Stomach (tissue), 9 donors: Measurements from ENCODE around the gene LRRC49. TPM values are rescaled to one million over a fixed set of nuclear protein-coding genes. Genes with fewer than 3 reads are reported as not detected.
A peak's percentile ranks its signal among the peaks of the same experiment; 100 is the strongest.

ENCODE experiments used
- DNase-seq, 2 donors: peaks; one replicate each; pipeline versions ENCODE4 v3.0.0 to v3.0.0-alpha.2; 2013 to 2019
- H3K27ac ChIP-seq, 5 donors: fragments of 200-600 bp in 4 of 5; sonication (generic) in 4 of 5; one replicate each; pipeline ENCODE4 v1.5.1; 2013 to 2019; ENCODE audit warnings: mild to moderate bottlenecking in 1 of 5, moderate library complexity in 1 of 5
- H3K27me3 ChIP-seq, 3 donors: fragments of 200-600 bp; sonication (generic); one replicate each; pipeline ENCODE4 v1.5.1; 2017 to 2019; ENCODE audit warnings: mixed run types in 1 of 3
- H3K36me3 ChIP-seq, 4 donors: fragments of 200-600 bp; sonication (generic); 1 replicate in 3 of 4; 2 replicates in 1 of 4; pipeline ENCODE4 v1.5.1; 2016 to 2019
- H3K4me1 ChIP-seq, 4 donors: fragments of 200-600 bp; sonication (generic); one replicate each; pipeline ENCODE4 v1.5.1; 2016 to 2019
- H3K4me3 ChIP-seq, 4 donors: fragments of 200-600 bp; sonication (generic) in 3 of 4; one replicate each; pipeline ENCODE4 v1.5.1; 2016 to 2019; ENCODE audit warnings: mild to moderate bottlenecking in 1 of 4
- H3K9me3 ChIP-seq, 4 donors: fragments of 200-600 bp; sonication (generic); one replicate each; pipeline ENCODE4 v1.5.1; 2016 to 2019
- CTCF ChIP-seq, 7 experiments: fragments of 450-650 bp in 4 of 7; fragments of 200-600 bp in 3 of 7; sonication (generic) in 3 of 7; IDR thresholded peaks; one replicate each; pipeline ENCODE4 v1.5.1; 2016 to 2019; ENCODE audit warnings: antibody characterized with exemption in 7 of 7, control low read depth in 2 of 7, mild to moderate bottlenecking in 1 of 7
- EP300 ChIP-seq: sonication (generic); formaldehyde crosslinking; IDR thresholded peaks from one replicate; pipeline ENCODE4 v1.6.1; 2017; ENCODE audit warnings: antibody characterized with exemption
- POLR2A ChIP-seq, 4 donors: fragments of 450-650 bp; IDR thresholded peaks; one replicate each; pipeline ENCODE4 v1.6.1; 2016; ENCODE audit warnings: antibody characterized with exemption in 4 of 4, control low read depth in 2 of 4, mild to moderate bottlenecking in 1 of 4, moderate library complexity in 1 of 4
- POLR2AphosphoS5 ChIP-seq, 3 donors: sonication (generic); formaldehyde crosslinking; IDR thresholded peaks; one replicate each; pipeline ENCODE4 v1.6.1; 2016; ENCODE audit warnings: antibody characterized with exemption in 3 of 3
- WGBS, 5 donors: extraction: QIAGEN DNeasy Blood & Tissue Kit in 3 of 5; methylation state at CpG; one replicate each; pipeline versions ENCODE4 v1.1.5 to v1.1.7; 2013 to 2018; 5-methylcytosine and 5-hydroxymethylcytosine counted together
- intact Hi-C: fragments of 100-400 bp; cut with DNase I; formaldehyde crosslinking; loops from one replicate; pipeline ENCODE4 v1.15.1; 2023; ENCODE audit warnings: low total_unique reads
- polyA plus RNA-seq, 3 donors: library from polyadenylated mRNA; stranded (reverse); fragments of 200-250 nt; gene quantifications; one replicate each; pipeline ENCODE4 v1.2.3, GENCODE V29; 2013
- total RNA-seq, 5 donors: library from RNA; depleted of rRNA; stranded (reverse); fragments of >200 nt; gene quantifications; one replicate each; pipeline versions ENCODE4 v1.1.0 to v1.2.3, GENCODE V29; 2014 to 2016
- donor health status: healthy with polysubstance abuse.
- donor health status: Bipolar disorder and iron deficiency.
- donor health status: healthy.

The LRRC49 gene
- total and polyA plus RNA-seq, 8 donors, result 0.87 to 63.8 (median 7.2) TPM

- 38 to 75% (median 66%) methylated on average over 2 of the region's 2 CpGs for WGBS, 5 donors
- TF ChIP-seq CTCF (IDR thresholded peaks at IDR 0.05) (no peak), EP300 (no peak), POLR2A (IDR thresholded peaks at IDR 0.05) (no peak), POLR2AphosphoS5 (IDR thresholded peaks at IDR 0.05) (no peak)
- intact Hi-C loops, result no loop called here
Measured at GRCh38 chr15:70879401-70879800, 13.2 kb upstream of the LRRC49 start.

GRCh38 chr15:70880781-70881180 is 11.8 kb upstream of the LRRC49 start:
- WGBS, 5 donors, result 71 to 94% (median 91%) methylated on average over 2 of the region's 2 CpGs
- H3K4me1 ChIP-seq, result peaks cover 0 to 6% (median 0%) of the 10 kb centered on the region in 4 donors

More at GRCh38 chr15:70879401-70879800, 13.2 kb upstream of the LRRC49 start:
- Histone ChIP-seq H3K27ac (no peak overlapping the region), H3K4me3 (no peak overlapping the region), H3K4me1 (peaks cover 0 to 6% (median 0%) of the 10 kb centered on the region in 4 donors), H3K9me3 (no peaks in the 10 kb centered on the region), H3K27me3 (no peaks in the 10 kb centered on the region), H3K36me3 (no peaks in the 10 kb centered on the region)
- DNase-seq, result peak in 1 of 2 donors; percentile 34

GRCh38 chr15:70882361-70882760 is 10.3 kb upstream of the LRRC49 start:
- H3K27ac ChIP-seq, result no peak overlapping the region
- H3K4me3 ChIP-seq, result no peak overlapping the region
- no peak for TF ChIP-seq EP300
- TF ChIP-seq POLR2A (IDR thresholded peaks at IDR 0.05), result no peak
- TF ChIP-seq CTCF (IDR thresholded peaks at IDR 0.05), result no peak
- no peak for TF ChIP-seq POLR2AphosphoS5 (IDR thresholded peaks at IDR 0.05)
- H3K4me1 ChIP-seq, result peaks cover 0 to 6% (median 0%) of the 10 kb centered on the region in 4 donors
- intact Hi-C loops, result no loop called here
- no peaks in the 10 kb centered on the region for H3K27me3 ChIP-seq
- no peaks in the 10 kb centered on the region for H3K9me3 ChIP-seq
- WGBS, 5 donors, result 66 to 80% (median 70%) methylated on average over 2 of the region's 2 CpGs
- DNase-seq, result no peak
- no peaks in the 10 kb centered on the region for H3K36me3 ChIP-seq

More at GRCh38 chr15:70880781-70881180, 11.8 kb upstream of the LRRC49 start:
- TF ChIP-seq POLR2A (IDR thresholded peaks at IDR 0.05), result no peak
- no peak for TF ChIP-seq CTCF (IDR thresholded peaks at IDR 0.05)
- no peak for TF ChIP-seq POLR2AphosphoS5 (IDR thresholded peaks at IDR 0.05)
- no peak for TF ChIP-seq EP300
- Histone ChIP-seq H3K4me3 (no peak overlapping the region), H3K36me3 (no peaks in the 10 kb centered on the region), H3K9me3 (no peaks in the 10 kb centered on the region), H3K27ac (no peak overlapping the region), H3K27me3 (no peaks in the 10 kb centered on the region)
- intact Hi-C loops, result no loop called here
- DNase-seq, result no peak

- intact Hi-C loops, result no loop called here
- Histone ChIP-seq H3K9me3 (no peaks in the 10 kb centered on the region), H3K4me1 (peaks cover 7 to 27% (median 25%) of the 10 kb centered on the region in 4 donors), H3K27ac (peak overlapping the region; percentile 63 to 87 (median 83)), H3K4me3 (peak overlapping the region; percentile 75 to 88 (median 79)), H3K27me3 (no peaks in the 10 kb centered on the region), H3K36me3 (peaks cover 0 to 12% (median 3%) of the 10 kb centered on the region in 4 donors)
- peak in 1 of 2 donors; percentile 77 for DNase-seq
- 3 to 7% (median 5%) methylated on average over 10 of the region's 10 CpGs for WGBS, 5 donors
- TF ChIP-seq CTCF (IDR thresholded peaks at IDR 0.05) (peak in 4 of 7 experiments; percentile 17 to 36 (median 28)), EP300 (no peak), POLR2AphosphoS5 (IDR thresholded peaks at IDR 0.05) (no peak)
Measured at GRCh38 chr15:70892912-70893560, 410 bp downstream of the LRRC49 start.
